COLO668 (cell line): Measurements from ENCODE around the gene FAM219A.
A peak's percentile ranks its signal among the peaks of the same experiment; 100 is the strongest.
"Not testable (repeated sequence)": the region's sequence is repeated elsewhere in the genome, so short reads cannot be mapped to it uniquely, and the experiment has no call there.

Source experiments
- DNase-seq: peaks from one replicate; lab custom pipeline; 2025; ENCODE audit not compliant: unreplicated experiment; lab: John Stamatoyannopoulos, UW

The FAM219A gene

GRCh38 chr9:34446951-34447350 lies 11.4 kb downstream of the FAM219A start:
- no peak for DNase-seq

GRCh38 chr9:34446468-34446891 lies 11.9 kb downstream of the FAM219A start:
- no peak for DNase-seq

GRCh38 chr9:34443976-34444375 lies 14.4 kb downstream of the FAM219A start:
- DNase-seq = no peak

GRCh38 chr9:34443533-34443932 lies 14.8 kb downstream of the FAM219A start:
- no peak for DNase-seq

GRCh38 chr9:34442770-34443169 lies 15.6 kb downstream of the FAM219A start:
- DNase-seq = no peak

GRCh38 chr9:34440017-34440416 lies 18.4 kb downstream of the FAM219A start:
- DNase-seq = no peak

GRCh38 chr9:34438465-34438864 lies 19.9 kb downstream of the FAM219A start:
- DNase-seq = not testable (repeated sequence)

- DNase-seq = not testable (repeated sequence)
Measured at GRCh38 chr9:34437926-34438307, 20.5 kb downstream of the FAM219A start.

- DNase-seq = peak; percentile 54
Measured at GRCh38 chr9:34437006-34437925, 21.1 kb downstream of the FAM219A start.

GRCh38 chr9:34431667-34432066 lies 26.7 kb downstream of the FAM219A start:
- DNase-seq = no peak

GRCh38 chr9:34430843-34431437 lies 27.4 kb downstream of the FAM219A start:
- peak; percentile 65 for DNase-seq

- DNase-seq = no peak
Measured at GRCh38 chr9:34428325-34428958, 29.9 kb downstream of the FAM219A start.

- no peak for DNase-seq
Measured at GRCh38 chr9:34426347-34427074, 31.9 kb downstream of the FAM219A start.

- DNase-seq = no peak
Measured at GRCh38 chr9:34419716-34420504, 38.5 kb downstream of the FAM219A start.

GRCh38 chr9:34417734-34418133 lies 40.6 kb downstream of the FAM219A start:
- DNase-seq = no peak

GRCh38 chr9:34413231-34413852 lies 45.0 kb downstream of the FAM219A start:
- no peak for DNase-seq

- no peak for DNase-seq
Measured at GRCh38 chr9:34412336-34412735, 46.0 kb downstream of the FAM219A start.

- DNase-seq = no peak
Measured at GRCh38 chr9:34409154-34409553, 49.2 kb downstream of the FAM219A start.

- DNase-seq = no peak
Measured at GRCh38 chr9:34408173-34408572, 50.2 kb downstream of the FAM219A start.

GRCh38 chr9:34406219-34406618 lies 52.2 kb downstream of the FAM219A start:
- no peak for DNase-seq
